GM23338 (cell line): ENCODE data around the gene DNMT1.

Source experiments
- CREB1 ChIP-seq: fragments of 250-450 bp; sonication (Bioruptor Pico); IDR thresholded peaks from 2 replicates; pipeline ENCODE4 v1.5.0; 2020; ENCODE audit warnings: low read depth, mild to moderate bottlenecking, moderate library complexity
- EZH2 ChIP-seq: fragments of 200-600 bp; sonication (generic); IDR thresholded peaks from one replicate; pipeline ENCODE4 v1.8.0; 2017; ENCODE audit warnings: antibody characterized with exemption, mild to moderate bottlenecking, low read depth; ENCODE audit not compliant: unreplicated experiment
- EZH2phosphoT487 ChIP-seq: fragments of 200-600 bp; sonication (generic); IDR thresholded peaks from one replicate; pipeline ENCODE4 v1.8.1; 2018; ENCODE audit warnings: antibody characterized with exemption; ENCODE audit not compliant: unreplicated experiment
- POLR2AphosphoS5 ChIP-seq: IDR thresholded peaks from 2 replicates; pipeline ENCODE4 v1.6.1; 2016; ENCODE audit warnings: antibody characterized with exemption, low read depth
- REST ChIP-seq: IDR thresholded peaks from one replicate; pipeline ENCODE4 v1.6.1; 2018; ENCODE audit warnings: antibody characterized with exemption; ENCODE audit not compliant: unreplicated experiment
- STAT1 ChIP-seq: IDR thresholded peaks from one replicate; pipeline ENCODE4 v1.6.1; 2016; ENCODE audit warnings: antibody characterized with exemption; ENCODE audit not compliant: unreplicated experiment
- TF ChIP-seq, protein P1 (sequence below), 2 experiments: fragments of 200-600 bp in 1 of 2; sonication (generic) in 1 of 2; conservative IDR thresholded peaks; 2 replicates each; pipeline versions ENCODE4 v1.5.1 to v1.6.1; 2016 to 2017; ENCODE audit warnings: antibody characterized with exemption in 2 of 2, low read depth in 2 of 2, mild to moderate bottlenecking in 2 of 2, moderate library complexity in 1 of 2

GRCh38 chr19:10158071-10158470 is 36.7 kb downstream of the DNMT1 start:
- no peak for TF ChIP-seq EZH2phosphoT487
- TF ChIP-seq, protein P1, sequence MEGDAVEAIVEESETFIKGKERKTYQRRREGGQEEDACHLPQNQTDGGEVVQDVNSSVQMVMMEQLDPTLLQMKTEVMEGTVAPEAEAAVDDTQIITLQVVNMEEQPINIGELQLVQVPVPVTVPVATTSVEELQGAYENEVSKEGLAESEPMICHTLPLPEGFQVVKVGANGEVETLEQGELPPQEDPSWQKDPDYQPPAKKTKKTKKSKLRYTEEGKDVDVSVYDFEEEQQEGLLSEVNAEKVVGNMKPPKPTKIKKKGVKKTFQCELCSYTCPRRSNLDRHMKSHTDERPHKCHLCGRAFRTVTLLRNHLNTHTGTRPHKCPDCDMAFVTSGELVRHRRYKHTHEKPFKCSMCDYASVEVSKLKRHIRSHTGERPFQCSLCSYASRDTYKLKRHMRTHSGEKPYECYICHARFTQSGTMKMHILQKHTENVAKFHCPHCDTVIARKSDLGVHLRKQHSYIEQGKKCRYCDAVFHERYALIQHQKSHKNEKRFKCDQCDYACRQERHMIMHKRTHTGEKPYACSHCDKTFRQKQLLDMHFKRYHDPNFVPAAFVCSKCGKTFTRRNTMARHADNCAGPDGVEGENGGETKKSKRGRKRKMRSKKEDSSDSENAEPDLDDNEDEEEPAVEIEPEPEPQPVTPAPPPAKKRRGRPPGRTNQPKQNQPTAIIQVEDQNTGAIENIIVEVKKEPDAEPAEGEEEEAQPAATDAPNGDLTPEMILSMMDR (conservative IDR thresholded peaks at IDR 0.05; ENCODE audit: low read depth in 2 of 2) = no peak
- no peak for TF ChIP-seq REST
- no peak for TF ChIP-seq POLR2AphosphoS5
- no peak for TF ChIP-seq STAT1
- no peak for TF ChIP-seq EZH2
- TF ChIP-seq CREB1 (CRISPR knock-in tag) = no peak
